NCI-H748 treated with DMSO at 0.1 percent for 48 hours (cell line): Measurements from ENCODE around the gene GTSF1L.

Experiments
- DNase-seq: peaks from one replicate; lab custom pipeline; 2025; lab: John Stamatoyannopoulos, UW

GTSF1L gene

GRCh38 chr20:43746344-43747137 is 19.7 kb upstream of the GTSF1L start:
- no peak for DNase-seq

GRCh38 chr20:43744966-43745730 is 18.3 kb upstream of the GTSF1L start:
- DNase-seq, result no peak

- peak; percentile 28 for DNase-seq
These were observed 17.4 kb upstream of the GTSF1L start for GRCh38 chr20:43744151-43744611.

- DNase-seq, result no peak
These were observed 13.8 kb upstream of the GTSF1L start for GRCh38 chr20:43740642-43741041.

- no peak for DNase-seq
These were observed 12.4 kb upstream of the GTSF1L start for GRCh38 chr20:43739148-43739749.

- DNase-seq, result no peak
These were observed 11.1 kb upstream of the GTSF1L start for GRCh38 chr20:43737925-43738324.

- no peak for DNase-seq
These were observed 9.9 kb upstream of the GTSF1L start for GRCh38 chr20:43736588-43737158.

- DNase-seq, result no peak
These were observed 5.1 kb upstream of the GTSF1L start for GRCh38 chr20:43731927-43732326.

GRCh38 chr20:43731469-43731868 is 4.7 kb upstream of the GTSF1L start:
- no peak for DNase-seq

GRCh38 chr20:43728686-43729255 is 2.0 kb upstream of the GTSF1L start:
- DNase-seq, result no peak

- DNase-seq, result no peak
These were observed 1.3 kb upstream of the GTSF1L start for GRCh38 chr20:43727980-43728590.

GRCh38 chr20:43726333-43726732 is 469 bp downstream of the GTSF1L start:
- DNase-seq, result no peak

GRCh38 chr20:43725666-43726065 is 1.1 kb downstream of the GTSF1L start:
- DNase-seq, result no peak

- no peak for DNase-seq
These were observed 2.4 kb downstream of the GTSF1L start for GRCh38 chr20:43724383-43724782.

GRCh38 chr20:43723735-43724134 is 3.1 kb downstream of the GTSF1L start:
- DNase-seq, result no peak

GRCh38 chr20:43723186-43723585 is 3.6 kb downstream of the GTSF1L start:
- no peak for DNase-seq

GRCh38 chr20:43722153-43722505 is 4.7 kb downstream of the GTSF1L start:
- no peak for DNase-seq

- no peak for DNase-seq
These were observed 5.2 kb downstream of the GTSF1L start for GRCh38 chr20:43721429-43722152.

GRCh38 chr20:43721097-43721428 is 5.7 kb downstream of the GTSF1L start:
- no peak for DNase-seq

GRCh38 chr20:43720007-43720406 is 6.8 kb downstream of the GTSF1L start:
- no peak for DNase-seq

- DNase-seq, result no peak
These were observed 9.2 kb downstream of the GTSF1L start for GRCh38 chr20:43717616-43717995.
